HCT116 (cell line): ENCODE results near the gene PCNX1. TPM values are rescaled to one million over a fixed set of nuclear protein-coding genes. Genes with fewer than 3 reads are reported as not detected.

Experiments
- ATAC-seq: fragments of 200-7000 bp; cut with Tn5 transposase; 2 replicates; pipeline ENCODE4 v1.9.1; 2020; ENCODE audit warnings: mild to moderate bottlenecking, moderate library complexity
- BruUV-seq: library from RNA; stranded (reverse); fragments of 400-500 nt; replicated peaks from 2 replicates; lab custom pipeline; 2021; lab: Mats Ljungman, UMichigan
- CTCF ChIA-PET: fragments of 300-600 bp; sonication (Branson Sonifier 250); formaldehyde crosslinking; loops from one replicate; lab custom pipeline; 2021; ENCODE audit warnings: antibody characterized with exemption; lab: Charles Lee
- POLR2A ChIA-PET: fragments of 300-600, 350-600 bp; sonication (Branson Sonifier 250); formaldehyde crosslinking; loops from one replicate; lab custom pipeline; 2021; ENCODE audit warnings: antibody characterized with exemption; lab: Charles Lee
- RAD21 ChIA-PET, 2 experiments: fragments of 300-600 bp; sonication (Branson Sonifier 250); formaldehyde crosslinking; loops; one replicate each; lab custom pipeline; 2023; ENCODE audit warnings: low total read pairs in 2 of 2; ENCODE audit not compliant: uncharacterized antibody in 2 of 2, unreplicated experiment in 2 of 2, low non-redundant PET in 1 of 2; lab: Charles Lee
- DNase-seq: peaks from one replicate; pipeline ENCODE4 v3.0.0-alpha.2; 2010; ENCODE audit warnings: low read depth, low spot score
- H2AFZ ChIP-seq: fragments of 200-600 bp; shearing (Covaris generic), sonication (generic); 2 replicates; pipeline ENCODE4 v1.6.1; 2017; ENCODE audit warnings: low read depth, mixed run types, mixed read lengths, antibody characterized with exemption, low read length; ENCODE audit not compliant: poor library complexity, severe bottlenecking
- H3K27ac ChIP-seq: 2 replicates; pipeline ENCODE4 v1.5.1; 2012; ENCODE audit warnings: low read depth, low read length
- H3K27me3 ChIP-seq: fragments of 200-600 bp; sonication (generic); 2 replicates; pipeline ENCODE4 v1.6.1; 2016; ENCODE audit warnings: mixed run types, low read length, mixed read lengths; ENCODE audit not compliant: insufficient read depth
- H3K36me3 ChIP-seq, 2 experiments: fragments of 200-500 bp in 1 of 2; fragments of 200-600 bp in 1 of 2; sonication (Bioruptor generic) in 1 of 2; sonication (generic) in 1 of 2; 2 replicates each; pipeline versions ENCODE4 v1.5.1 to v1.6.1; 2014 to 2016; ENCODE audit warnings: low read length in 2 of 2, inconsistent platforms in 1 of 2, mixed read lengths in 1 of 2, mixed run types in 1 of 2; ENCODE audit not compliant: insufficient read depth in 2 of 2, control insufficient read depth in 1 of 2
- H3K4me1 ChIP-seq, 2 experiments: fragments of 200-600 bp in 1 of 2; sonication (generic) in 1 of 2; 2 replicates each; pipeline versions ENCODE4 v1.5.1 to v1.6.1; 2012 to 2017; ENCODE audit warnings: low read length in 2 of 2, inconsistent platforms in 1 of 2, mild to moderate bottlenecking in 1 of 2, mixed read lengths in 1 of 2, mixed run types in 1 of 2, moderate library complexity in 1 of 2; ENCODE audit not compliant: insufficient read depth in 2 of 2, control insufficient read depth in 1 of 2
- H3K4me2 ChIP-seq: fragments of 200-600 bp; sonication (generic); 2 replicates; pipeline ENCODE4 v1.6.1; 2017; ENCODE audit warnings: mixed run types, low read length, mixed read lengths
- H3K4me3 ChIP-seq, 2 experiments: fragments of 200-600 bp in 1 of 2; sonication (generic) in 1 of 2; replicated peaks in 1 of 2; 2 replicates each; pipeline ENCODE4 v1.5.1; 2011 to 2016; ENCODE audit warnings: low read length in 2 of 2, control low read depth in 1 of 2, low read depth in 1 of 2, mild to moderate bottlenecking in 1 of 2, mixed read lengths in 1 of 2, mixed run types in 1 of 2
- H3K79me2 ChIP-seq: fragments of 200-600 bp; sonication (generic); 2 replicates; pipeline ENCODE4 v1.6.1; 2017; ENCODE audit warnings: mild to moderate bottlenecking, mixed run types, low read length, moderate library complexity, mixed read lengths; ENCODE audit not compliant: insufficient read depth
- H3K9ac ChIP-seq: fragments of 200-600 bp; sonication (generic); 2 replicates; pipeline ENCODE4 v1.6.1; 2016; ENCODE audit warnings: low read length, mixed read lengths
- H3K9me2 ChIP-seq: fragments of 200-600 bp; sonication (generic), shearing (Covaris generic); 2 replicates; pipeline ENCODE4 v1.6.1; 2017; ENCODE audit warnings: mixed run types, mild to moderate bottlenecking, moderate library complexity; ENCODE audit not compliant: insufficient read depth
- H3K9me3 ChIP-seq, 2 experiments: fragments of 200-500 bp in 1 of 2; fragments of 200-600 bp in 1 of 2; sonication (Bioruptor generic) in 1 of 2; sonication (generic) in 1 of 2; 2 replicates each; pipeline ENCODE4 v1.6.1; 2014 to 2017; ENCODE audit warnings: low read length in 2 of 2, mixed read lengths in 2 of 2, inconsistent platforms in 1 of 2, low read depth in 1 of 2, mild to moderate bottlenecking in 1 of 2, mixed run types in 1 of 2, moderate library complexity in 1 of 2; ENCODE audit not compliant: control insufficient read depth in 1 of 2, insufficient read depth in 1 of 2
- H4K20me1 ChIP-seq: fragments of 200-600 bp; sonication (generic), shearing (Covaris generic); 2 replicates; pipeline ENCODE4 v1.6.1; 2017; ENCODE audit warnings: mixed run types, mild to moderate bottlenecking, moderate library complexity; ENCODE audit not compliant: insufficient read depth
- ATF3 ChIP-seq: IDR thresholded peaks from 2 replicates; pipeline ENCODE4 v1.6.1; 2012
- EGR1 ChIP-seq: IDR thresholded peaks from 2 replicates; pipeline ENCODE4 v1.6.1; 2012; ENCODE audit warnings: low read depth
- EZH2 ChIP-seq: fragments of 200-600 bp; sonication (generic); IDR thresholded peaks from 2 replicates; pipeline ENCODE4 v1.6.1; 2017; ENCODE audit warnings: antibody characterized with exemption, mixed run types
- EZH2phosphoT487 ChIP-seq: fragments of 200-600 bp; IDR thresholded peaks from 2 replicates; pipeline ENCODE4 v1.6.1; 2018; ENCODE audit warnings: antibody characterized with exemption, borderline replicate concordance
- FOSL1 ChIP-seq: IDR thresholded peaks from 2 replicates; pipeline ENCODE4 v1.6.1; 2012; ENCODE audit warnings: low read depth
- JUND ChIP-seq: IDR thresholded peaks from 2 replicates; pipeline ENCODE4 v1.6.1; 2012
- POLR2A ChIP-seq: IDR thresholded peaks from 2 replicates; pipeline ENCODE4 v1.7.0; 2011; ENCODE audit warnings: borderline replicate concordance; ENCODE audit not compliant: insufficient read depth, insufficient read length; ENCODE audit errors: extremely low read depth
- POLR2AphosphoS5 ChIP-seq: IDR thresholded peaks from 2 replicates; pipeline ENCODE4 v1.6.1; 2011; ENCODE audit warnings: mild to moderate bottlenecking, low read depth, low read length, moderate library complexity
- RAD21 ChIP-seq: IDR thresholded peaks from 2 replicates; pipeline ENCODE4 v1.6.1; 2012; ENCODE audit warnings: low read depth, mild to moderate bottlenecking
- REST ChIP-seq: IDR thresholded peaks from 2 replicates; pipeline ENCODE4 v1.6.1; 2012; ENCODE audit warnings: low read depth
- SIN3A ChIP-seq: IDR thresholded peaks from 2 replicates; pipeline ENCODE4 v1.6.1; 2012; ENCODE audit warnings: low read depth
- SP1 ChIP-seq: IDR thresholded peaks from 2 replicates; pipeline ENCODE4 v1.6.1; 2012; ENCODE audit warnings: low read depth
- SRF ChIP-seq: IDR thresholded peaks from 2 replicates; pipeline ENCODE4 v1.6.1; 2012; ENCODE audit warnings: low read depth
- ZBTB33 ChIP-seq: IDR thresholded peaks from 2 replicates; pipeline ENCODE4 v1.6.1; 2011; ENCODE audit warnings: mild to moderate bottlenecking, low read length, moderate library complexity; ENCODE audit not compliant: insufficient replicate concordance; ENCODE audit errors: extremely low read depth
- ZFX ChIP-seq: fragments of 450-650 bp; IDR thresholded peaks from 2 replicates; pipeline ENCODE4 v1.6.1; 2017
- ZNF274 ChIP-seq: fragments of 200-500 bp; sonication (Bioruptor generic); IDR thresholded peaks from 2 replicates; pipeline ENCODE4 v1.6.1; 2014; ENCODE audit warnings: mild to moderate bottlenecking, low read depth, low read length, inconsistent platforms
- intact Hi-C: fragments of 100-400 bp; cut with micrococcal nuclease; formaldehyde crosslinking; loops from 2 replicates; pipeline ENCODE4 v1.10.0; 2022
- total RNA-seq: library from RNA; stranded (reverse); gene quantifications from one replicate; pipeline ENCODE4 v1.2.1, GENCODE V29; 2021; ENCODE audit not compliant: unreplicated experiment
- TF ChIP-seq, protein P1 (sequence below): IDR thresholded peaks from 2 replicates; pipeline ENCODE4 v1.6.1; 2012

The PCNX1 gene
- total RNA-seq, 1 experiment from 2014 or later = 52.2 TPM

DNA sequence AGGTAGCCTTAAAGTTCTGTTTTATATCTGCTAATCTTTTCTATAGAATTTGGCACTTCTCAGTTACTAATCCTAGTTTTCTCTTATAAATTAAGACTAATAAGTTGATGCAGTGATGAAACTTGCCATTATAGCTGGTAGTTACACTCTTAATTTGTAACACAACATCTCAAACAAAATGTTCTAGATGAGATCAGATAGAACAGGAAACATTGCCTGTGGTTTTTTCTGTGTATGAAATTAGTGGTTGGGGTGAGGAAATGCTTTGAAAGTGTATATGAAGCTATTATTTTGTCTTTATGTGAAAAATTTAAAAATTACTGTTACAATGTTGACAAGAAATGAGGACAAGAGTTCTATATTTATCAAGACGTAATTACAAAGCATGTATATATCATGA lies 91.9 kb downstream of the PCNX1 start:
- Histone ChIP-seq H3K4me3 (no peak overlapping the region), H3K4me1 (peaks cover 0 to 21% of the 10 kb centered on the region in 2 experiments; a peak in 2 of 4 replicates), H2AFZ (no peak overlapping the region), H3K36me3 (no peaks in the 10 kb centered on the region), H3K27me3 (no peaks in the 10 kb centered on the region), H3K9me3 (no peaks in the 10 kb centered on the region), H3K9me2 (no peaks in the 10 kb centered on the region), H3K9ac (no peak overlapping the region), H3K4me2 (no peak overlapping the region), H4K20me1 (no peaks in the 10 kb centered on the region), H3K79me2 (peaks cover 29% of the 10 kb centered on the region), H3K27ac (no peak overlapping the region)
- intact Hi-C loops = no loop called here
- ChIA-PET POLR2A (no interaction called here), CTCF (interaction anchor here (1.1 kb wide), 1 partner anchor 12 kb away, joined by 3 read pairs; no protein-coding TSS in a partner anchor), RAD21 (no interaction called here)
- TF ChIP-seq POLR2A = no peak
- no peak for TF ChIP-seq SRF
- TF ChIP-seq EZH2 = no peak
- TF ChIP-seq FOSL1 = no peak
- no peak for TF ChIP-seq ZFX
- no peak for TF ChIP-seq REST
- no peak for TF ChIP-seq ZNF274
- TF ChIP-seq EZH2phosphoT487 = no peak
- TF ChIP-seq, protein P1, sequence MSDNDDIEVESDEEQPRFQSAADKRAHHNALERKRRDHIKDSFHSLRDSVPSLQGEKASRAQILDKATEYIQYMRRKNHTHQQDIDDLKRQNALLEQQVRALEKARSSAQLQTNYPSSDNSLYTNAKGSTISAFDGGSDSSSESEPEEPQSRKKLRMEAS = no peak
- TF ChIP-seq JUND = no peak
- no peak for TF ChIP-seq POLR2AphosphoS5
- no peak for TF ChIP-seq SP1
- TF ChIP-seq SIN3A = no peak
- no peak for TF ChIP-seq ATF3
- TF ChIP-seq ZBTB33 = no peak
- no peak for TF ChIP-seq RAD21
- no peak for TF ChIP-seq EGR1
- ATAC-seq (no peak), DNase-seq (no peak)
- no TSS peak for BruUV-seq
